H9 (cell line): ENCODE measurements around the gene RBBP9. TPM values are rescaled to one million over a fixed set of nuclear protein-coding genes. Genes with fewer than 3 reads are reported as not detected.

Source experiments
- DNase-seq: peaks from one replicate; pipeline ENCODE4 v3.0.0-alpha.2; 2017
- H2AFZ ChIP-seq: one replicate; pipeline ENCODE4 v1.6.1; 2013; ENCODE audit warnings: mild to moderate bottlenecking, low read length, control low read depth, moderate library complexity
- H2AK5ac ChIP-seq: 2 replicates; pipeline ENCODE4 v1.6.1; 2013; ENCODE audit warnings: low read length, control low read depth, mixed read lengths; ENCODE audit not compliant: insufficient read length
- H2BK120ac ChIP-seq: one replicate; pipeline ENCODE4 v1.6.1; 2013; ENCODE audit warnings: low read depth, mild to moderate bottlenecking, low read length, control low read depth, inconsistent platforms; ENCODE audit not compliant: poor library complexity, severe bottlenecking
- H2BK12ac ChIP-seq: 2 replicates; pipeline ENCODE4 v1.6.1; 2013; ENCODE audit warnings: low read length, control low read depth, mixed read lengths, low read depth; ENCODE audit not compliant: insufficient read length
- H2BK15ac ChIP-seq: 2 replicates; pipeline ENCODE4 v1.6.1; 2013; ENCODE audit warnings: low read depth, low read length, control low read depth
- H2BK20ac ChIP-seq: one replicate; pipeline ENCODE4 v1.6.1; 2013; ENCODE audit warnings: low read depth, mild to moderate bottlenecking, low read length, control low read depth, inconsistent platforms; ENCODE audit not compliant: poor library complexity, severe bottlenecking
- H2BK5ac ChIP-seq: 2 replicates; pipeline ENCODE4 v1.6.1; 2013; ENCODE audit warnings: low read length, control low read depth, mixed read lengths; ENCODE audit not compliant: insufficient read length
- H3K14ac ChIP-seq: 2 replicates; pipeline ENCODE4 v1.6.1; 2013; ENCODE audit warnings: low read length, control low read depth; ENCODE audit not compliant: insufficient read depth
- H3K18ac ChIP-seq: 2 replicates; pipeline ENCODE4 v1.6.1; 2013; ENCODE audit warnings: low read depth, mild to moderate bottlenecking, mixed read lengths, low read length, control low read depth; ENCODE audit not compliant: insufficient read length
- H3K23ac ChIP-seq: 2 replicates; pipeline ENCODE4 v1.6.1; 2013; ENCODE audit warnings: low read length, control low read depth, mixed read lengths, low read depth; ENCODE audit not compliant: insufficient read length
- H3K23me2 ChIP-seq: 2 replicates; pipeline ENCODE4 v1.6.1; 2013; ENCODE audit warnings: low read depth, mild to moderate bottlenecking, mixed read lengths, low read length, control low read depth; ENCODE audit not compliant: insufficient read length, poor library complexity, severe bottlenecking
- H3K27ac ChIP-seq: 2 replicates; pipeline ENCODE4 v1.5.1; 2013; ENCODE audit warnings: low read length, control low read depth, mixed read lengths, low read depth; ENCODE audit not compliant: insufficient read length
- H3K27me3 ChIP-seq: 2 replicates; pipeline ENCODE4 v1.6.1; 2013; ENCODE audit warnings: low read length, control low read depth, inconsistent platforms; ENCODE audit not compliant: insufficient read depth
- H3K4ac ChIP-seq: 2 replicates; pipeline ENCODE4 v1.6.1; 2013; ENCODE audit warnings: low read depth, mild to moderate bottlenecking, control low read depth, inconsistent platforms, low read length, moderate library complexity
- H3K4me1 ChIP-seq: 2 replicates; pipeline ENCODE4 v1.6.1; 2013; ENCODE audit warnings: low read length, control low read depth, inconsistent platforms; ENCODE audit not compliant: insufficient read depth
- H3K4me2 ChIP-seq: 2 replicates; pipeline ENCODE4 v1.6.1; 2013; ENCODE audit warnings: low read length, control low read depth, mixed read lengths; ENCODE audit not compliant: insufficient read length, insufficient read depth
- H3K56ac ChIP-seq: 2 replicates; pipeline ENCODE4 v1.6.1; 2013; ENCODE audit warnings: low read depth, mild to moderate bottlenecking, mixed read lengths, low read length, control low read depth; ENCODE audit not compliant: insufficient read length
- H3K79me1 ChIP-seq: 2 replicates; pipeline ENCODE4 v1.6.1; 2013; ENCODE audit warnings: low read depth, mild to moderate bottlenecking, moderate library complexity, low read length, control low read depth, inconsistent platforms; ENCODE audit not compliant: insufficient read depth, poor library complexity, severe bottlenecking
- H3K79me2 ChIP-seq: 2 replicates; pipeline ENCODE4 v1.6.1; 2013; ENCODE audit warnings: low read length, control low read depth, inconsistent platforms; ENCODE audit not compliant: insufficient read depth
- H3K9ac ChIP-seq: 2 replicates; pipeline ENCODE4 v1.6.1; 2013; ENCODE audit warnings: low read length, control low read depth, mixed read lengths; ENCODE audit not compliant: insufficient read length; ENCODE audit errors: extremely low read depth
- H3K9me3 ChIP-seq: one replicate; pipeline ENCODE4 v1.6.1; 2013; ENCODE audit warnings: low read depth, low read length, inconsistent platforms; ENCODE audit not compliant: control insufficient read depth
- H3T11ph ChIP-seq: one replicate; pipeline ENCODE4 v1.6.1; 2013; ENCODE audit warnings: mild to moderate bottlenecking, low read length, control low read depth, inconsistent platforms
- H4K20me1 ChIP-seq: one replicate; pipeline ENCODE4 v1.6.1; 2013; ENCODE audit not compliant: control insufficient read depth, insufficient read length, insufficient read depth
- H4K5ac ChIP-seq: 2 replicates; pipeline ENCODE4 v1.6.1; 2013; ENCODE audit warnings: low read depth, mild to moderate bottlenecking, mixed read lengths, low read length, control low read depth; ENCODE audit not compliant: insufficient read length
- H4K8ac ChIP-seq: replicated peaks from 2 replicates; pipeline ENCODE4 v1.6.1; 2013; ENCODE audit warnings: low read length, control low read depth, mixed read lengths, low read depth; ENCODE audit not compliant: insufficient read length
- H4K91ac ChIP-seq: 2 replicates; pipeline ENCODE4 v1.6.1; 2013; ENCODE audit warnings: low read depth, mild to moderate bottlenecking, moderate library complexity, mixed read lengths, low read length, control low read depth; ENCODE audit not compliant: insufficient read length
- H3K27ac Mint-ChIP-seq, 3 experiments: 2 replicates in 2 of 3; 3 replicates in 1 of 3; pipeline ENCODE4 v1.8.0; 2020 to 2021; ENCODE audit warnings: mixed read lengths in 3 of 3, mild to moderate bottlenecking in 1 of 3, moderate library complexity in 1 of 3
- H3K27me3 Mint-ChIP-seq: 2 replicates; pipeline ENCODE4 v1.8.0; 2021; ENCODE audit warnings: low read depth, mild to moderate bottlenecking, moderate library complexity, mixed read lengths
- H3K36me3 Mint-ChIP-seq, 3 experiments: 2 replicates in 2 of 3; 3 replicates in 1 of 3; pipeline ENCODE4 v1.8.0; 2020 to 2021; ENCODE audit warnings: low read depth in 3 of 3, mixed read lengths in 3 of 3; ENCODE audit not compliant: insufficient read depth in 1 of 3
- H3K4me1 Mint-ChIP-seq, 2 experiments: 2 replicates each; pipeline ENCODE4 v1.8.0; 2020; ENCODE audit warnings: mixed read lengths in 2 of 2
- H3K4me3 Mint-ChIP-seq, 2 experiments: 2 replicates in 1 of 2; 3 replicates in 1 of 2; pipeline ENCODE4 v1.8.0; 2020 to 2021; ENCODE audit warnings: mild to moderate bottlenecking in 2 of 2, mixed read lengths in 2 of 2, moderate library complexity in 1 of 2
- H3K9me3 Mint-ChIP-seq, 2 experiments: 2 replicates in 1 of 2; 3 replicates in 1 of 2; pipeline ENCODE4 v1.8.0; 2020; ENCODE audit warnings: mild to moderate bottlenecking in 2 of 2, mixed read lengths in 2 of 2, moderate library complexity in 1 of 2
- CTCF ChIP-seq: fragments of 200-600 bp; sonication (generic); conservative IDR thresholded peaks from 3 replicates; pipeline ENCODE4 v1.8.0; 2021; ENCODE audit warnings: antibody characterized with exemption, mild to moderate bottlenecking
- WGBS: extraction: QIAGEN DNeasy Blood & Tissue Kit; methylation state at CpG from one replicate; pipeline ENCODE4 v1.1.7; 2013; ENCODE audit warnings: missing lambda C conversion rate, low lambda C conversion rate, mixed read lengths; ENCODE audit not compliant: insufficient read length; ENCODE audit errors: extremely low coverage; 5-methylcytosine and 5-hydroxymethylcytosine counted together
- total RNA-seq: library from RNA; stranded (reverse); gene quantifications from 2 replicates; pipeline ENCODE4 v1.2.1, GENCODE V29; 2021

Gene RBBP9
- total RNA-seq, 1 experiment from 2014 or later: 12.0 TPM

- no peaks in the 10 kb centered on the region for H3K27me3 ChIP-seq
- no peaks in the 10 kb centered on the region for H3K9me3 ChIP-seq
- no peak overlapping the region for H4K8ac ChIP-seq
- H3K23me2 ChIP-seq: peaks cover 9% of the 10 kb centered on the region
- peaks cover 18 to 50% (median 48%) of the 10 kb centered on the region in 3 experiments; a peak in 5 of 7 replicates for H3K36me3 Mint-ChIP-seq
- no peak overlapping the region for H3K18ac ChIP-seq
- no peaks in the 10 kb centered on the region for H3K79me1 ChIP-seq
- no peak overlapping the region for H2AK5ac ChIP-seq
- H3K4ac ChIP-seq: no peak overlapping the region
- no peak overlapping the region for H2AFZ ChIP-seq
- peaks cover 12 to 14% of the 10 kb centered on the region in 2 experiments for H3K4me1 Mint-ChIP-seq
- no peak overlapping the region for H3K14ac ChIP-seq
- no peak overlapping the region for H3K27ac ChIP-seq
- H3K27me3 Mint-ChIP-seq: no peaks in the 10 kb centered on the region; the same call in 1 of the 2 replicates
- H3K4me3 Mint-ChIP-seq: no peak overlapping the region
- no peak overlapping the region for H3T11ph ChIP-seq
- TF ChIP-seq CTCF: no peak
- H2BK15ac ChIP-seq: no peak overlapping the region
- no peaks in the 10 kb centered on the region for H3K4me1 ChIP-seq
- H3K9me3 Mint-ChIP-seq: no peaks in the 10 kb centered on the region
- no CpG with 5 or more reads among the region's 1 CpG for WGBS
- no peak overlapping the region for H4K91ac ChIP-seq
- no peak overlapping the region for H2BK5ac ChIP-seq
- H3K9ac ChIP-seq: no peak overlapping the region
- no peak overlapping the region for H3K23ac ChIP-seq
- H4K5ac ChIP-seq: no peak overlapping the region
- H2BK12ac ChIP-seq: no peak overlapping the region
- DNase-seq: no peak
- no peaks in the 10 kb centered on the region for H4K20me1 ChIP-seq
- no peak overlapping the region for H3K27ac Mint-ChIP-seq
- no peak overlapping the region for H3K56ac ChIP-seq
- no peak overlapping the region for H3K4me2 ChIP-seq
- peaks cover 5% of the 10 kb centered on the region; the same call in 1 of the 2 replicates for H3K79me2 ChIP-seq
- H2BK120ac ChIP-seq: no peak overlapping the region
- no peak overlapping the region for H2BK20ac ChIP-seq
Measured at GRCh38 chr20:18511571-18511970, 14.5 kb upstream of the RBBP9 start.
